Panc1 (cell line): ENCODE data around the gene ZCWPW2. TPM values are rescaled to one million over a fixed set of nuclear protein-coding genes. Genes with fewer than 3 reads are reported as not detected.

Experiments
- ATAC-seq: fragments of 200-7000 bp; cut with Tn5 transposase; 2 replicates; pipeline ENCODE4 v1.9.1; 2020; ENCODE audit warnings: mild to moderate bottlenecking, moderate library complexity
- BruUV-seq: library from RNA; stranded (reverse); fragments of 400-500 nt; replicated peaks from 2 replicates; lab custom pipeline; 2021; lab: Mats Ljungman, UMichigan
- CTCF ChIA-PET: fragments of 300-600 bp; sonication (Branson Sonifier 250); formaldehyde crosslinking; loops from one replicate; lab custom pipeline; 2022; ENCODE audit warnings: antibody characterized with exemption; lab: Charles Lee
- POLR2A ChIA-PET: fragments of 300-600 bp; sonication (Branson Sonifier 250); formaldehyde crosslinking; loops from one replicate; lab custom pipeline; 2022; ENCODE audit warnings: antibody characterized with exemption; lab: Charles Lee
- DNase-seq: peaks from one replicate; pipeline ENCODE4 v3.0.0-alpha.2; 2010; ENCODE audit warnings: low read depth, low spot score
- H3K27ac ChIP-seq: 2 replicates; pipeline ENCODE4 v1.5.1; 2011; ENCODE audit warnings: mild to moderate bottlenecking, low read length, inconsistent platforms
- H3K27me3 ChIP-seq: fragments of 200-500 bp; sonication (Bioruptor generic); 2 replicates; pipeline ENCODE4 v1.6.0; 2014; ENCODE audit warnings: low read length, inconsistent platforms; ENCODE audit not compliant: control insufficient read depth, insufficient read depth
- H3K36me3 ChIP-seq: fragments of 200-500 bp; sonication (Bioruptor generic); 2 replicates; pipeline ENCODE4 v1.5.1; 2014; ENCODE audit warnings: inconsistent platforms, mild to moderate bottlenecking, low read length, moderate library complexity; ENCODE audit not compliant: control insufficient read depth, insufficient read depth
- H3K4me1 ChIP-seq: 2 replicates; pipeline ENCODE4 v1.5.1; 2011; ENCODE audit warnings: inconsistent platforms, mild to moderate bottlenecking, low read length, moderate library complexity; ENCODE audit not compliant: control insufficient read depth, insufficient read depth
- H3K4me3 ChIP-seq, 2 experiments: 2 replicates each; pipeline ENCODE4 v1.5.1; 2011 to 2012; ENCODE audit warnings: low read depth in 2 of 2, low read length in 2 of 2, mild to moderate bottlenecking in 2 of 2, inconsistent platforms in 1 of 2, moderate library complexity in 1 of 2
- H3K9me3 ChIP-seq: fragments of 200-500 bp; sonication (Bioruptor generic); 2 replicates; pipeline ENCODE4 v1.5.1; 2014; ENCODE audit warnings: low read depth, mild to moderate bottlenecking, inconsistent platforms, low read length, moderate library complexity; ENCODE audit not compliant: control insufficient read depth, insufficient read depth
- POLR2AphosphoS5 ChIP-seq: IDR thresholded peaks from 2 replicates; pipeline ENCODE4 v1.6.1; 2012; ENCODE audit warnings: mild to moderate bottlenecking, low read depth, low read length, moderate library complexity
- SIN3A ChIP-seq: IDR thresholded peaks from 2 replicates; pipeline ENCODE4 v1.6.1; 2012; ENCODE audit warnings: low read depth, mild to moderate bottlenecking, low read length, moderate library complexity, borderline replicate concordance; ENCODE audit not compliant: insufficient read depth
- TCF7L2 ChIP-seq: IDR thresholded peaks from 2 replicates; pipeline ENCODE4 v1.6.1; 2011; ENCODE audit warnings: mild to moderate bottlenecking, low read depth, low read length, inconsistent platforms
- in situ Hi-C: cut with HindIII; loops from 2 replicates; pipeline ENCODE4 v1.10.0; 2016; ENCODE audit warnings: low sequenced_read_pairs, low pct_unique_long_range_greater_than_20kb
- intact Hi-C: fragments of 100-400 bp; cut with micrococcal nuclease; formaldehyde crosslinking; loops from one replicate; pipeline ENCODE4 v1.10.0; 2022; ENCODE audit not compliant: unreplicated experiment
- total RNA-seq: library from RNA; stranded (reverse); gene quantifications from one replicate; pipeline ENCODE4 v1.2.1, GENCODE V29; 2021; ENCODE audit not compliant: unreplicated experiment
- TF ChIP-seq, protein P1 (sequence below), 2 experiments: IDR thresholded peaks; 2 replicates each; pipeline ENCODE4 v1.6.1; 2011 to 2012; ENCODE audit warnings: low read depth in 2 of 2, control low read depth in 1 of 2, low read length in 1 of 2, mild to moderate bottlenecking in 1 of 2, moderate library complexity in 1 of 2; ENCODE audit not compliant: insufficient read depth in 1 of 2
- TF ChIP-seq, protein P2 (sequence below): fragments of 450-650 bp; IDR thresholded peaks from 2 replicates; pipeline ENCODE4 v1.5.1; 2017; ENCODE audit warnings: mild to moderate bottlenecking

ZCWPW2 gene
- total RNA-seq, 1 experiment from 2014 or later: 0.82 TPM

DNA sequence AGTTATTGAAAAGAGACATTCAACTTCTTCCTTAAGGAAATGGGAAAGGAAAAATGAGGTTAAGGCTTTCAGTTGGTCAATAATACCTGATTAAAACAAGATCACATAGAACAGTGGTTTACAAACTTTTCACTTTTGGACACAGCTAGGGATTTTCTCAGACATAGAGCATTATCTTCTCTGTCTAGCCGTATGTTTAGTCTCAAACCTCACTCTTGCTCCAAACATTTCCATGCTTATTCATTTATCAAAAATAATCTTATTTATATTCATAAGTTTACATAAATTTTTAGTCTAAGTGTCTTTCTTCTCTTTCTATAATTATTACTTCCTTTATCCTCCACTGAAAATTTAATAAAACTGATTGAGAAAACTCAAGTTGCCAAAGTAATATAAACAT, 114.3 kb downstream of the ZCWPW2 start:
- Histone ChIP-seq H3K27ac (no peak overlapping the region), H3K4me1 (no peaks in the 10 kb centered on the region), H3K36me3 (no peaks in the 10 kb centered on the region), H3K27me3 (no peaks in the 10 kb centered on the region), H3K9me3 (no peaks in the 10 kb centered on the region), H3K4me3 (no peak overlapping the region)
- ChIA-PET POLR2A (no interaction called here), CTCF (no interaction called here)
- no peak for DNase-seq
- no TSS peak for BruUV-seq
- in situ Hi-C loops: no loop called here
- TF ChIP-seq POLR2AphosphoS5 (no peak), TCF7L2 (no peak), SIN3A (no peak)
- TF ChIP-seq, protein P1, sequence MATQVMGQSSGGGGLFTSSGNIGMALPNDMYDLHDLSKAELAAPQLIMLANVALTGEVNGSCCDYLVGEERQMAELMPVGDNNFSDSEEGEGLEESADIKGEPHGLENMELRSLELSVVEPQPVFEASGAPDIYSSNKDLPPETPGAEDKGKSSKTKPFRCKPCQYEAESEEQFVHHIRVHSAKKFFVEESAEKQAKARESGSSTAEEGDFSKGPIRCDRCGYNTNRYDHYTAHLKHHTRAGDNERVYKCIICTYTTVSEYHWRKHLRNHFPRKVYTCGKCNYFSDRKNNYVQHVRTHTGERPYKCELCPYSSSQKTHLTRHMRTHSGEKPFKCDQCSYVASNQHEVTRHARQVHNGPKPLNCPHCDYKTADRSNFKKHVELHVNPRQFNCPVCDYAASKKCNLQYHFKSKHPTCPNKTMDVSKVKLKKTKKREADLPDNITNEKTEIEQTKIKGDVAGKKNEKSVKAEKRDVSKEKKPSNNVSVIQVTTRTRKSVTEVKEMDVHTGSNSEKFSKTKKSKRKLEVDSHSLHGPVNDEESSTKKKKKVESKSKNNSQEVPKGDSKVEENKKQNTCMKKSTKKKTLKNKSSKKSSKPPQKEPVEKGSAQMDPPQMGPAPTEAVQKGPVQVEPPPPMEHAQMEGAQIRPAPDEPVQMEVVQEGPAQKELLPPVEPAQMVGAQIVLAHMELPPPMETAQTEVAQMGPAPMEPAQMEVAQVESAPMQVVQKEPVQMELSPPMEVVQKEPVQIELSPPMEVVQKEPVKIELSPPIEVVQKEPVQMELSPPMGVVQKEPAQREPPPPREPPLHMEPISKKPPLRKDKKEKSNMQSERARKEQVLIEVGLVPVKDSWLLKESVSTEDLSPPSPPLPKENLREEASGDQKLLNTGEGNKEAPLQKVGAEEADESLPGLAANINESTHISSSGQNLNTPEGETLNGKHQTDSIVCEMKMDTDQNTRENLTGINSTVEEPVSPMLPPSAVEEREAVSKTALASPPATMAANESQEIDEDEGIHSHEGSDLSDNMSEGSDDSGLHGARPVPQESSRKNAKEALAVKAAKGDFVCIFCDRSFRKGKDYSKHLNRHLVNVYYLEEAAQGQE (IDR thresholded peaks at IDR 0.05; ENCODE audit: insufficient read depth in 1 of 2, low read depth in 2 of 2, low read length in 1 of 2): no peak
- TF ChIP-seq, protein P2, sequence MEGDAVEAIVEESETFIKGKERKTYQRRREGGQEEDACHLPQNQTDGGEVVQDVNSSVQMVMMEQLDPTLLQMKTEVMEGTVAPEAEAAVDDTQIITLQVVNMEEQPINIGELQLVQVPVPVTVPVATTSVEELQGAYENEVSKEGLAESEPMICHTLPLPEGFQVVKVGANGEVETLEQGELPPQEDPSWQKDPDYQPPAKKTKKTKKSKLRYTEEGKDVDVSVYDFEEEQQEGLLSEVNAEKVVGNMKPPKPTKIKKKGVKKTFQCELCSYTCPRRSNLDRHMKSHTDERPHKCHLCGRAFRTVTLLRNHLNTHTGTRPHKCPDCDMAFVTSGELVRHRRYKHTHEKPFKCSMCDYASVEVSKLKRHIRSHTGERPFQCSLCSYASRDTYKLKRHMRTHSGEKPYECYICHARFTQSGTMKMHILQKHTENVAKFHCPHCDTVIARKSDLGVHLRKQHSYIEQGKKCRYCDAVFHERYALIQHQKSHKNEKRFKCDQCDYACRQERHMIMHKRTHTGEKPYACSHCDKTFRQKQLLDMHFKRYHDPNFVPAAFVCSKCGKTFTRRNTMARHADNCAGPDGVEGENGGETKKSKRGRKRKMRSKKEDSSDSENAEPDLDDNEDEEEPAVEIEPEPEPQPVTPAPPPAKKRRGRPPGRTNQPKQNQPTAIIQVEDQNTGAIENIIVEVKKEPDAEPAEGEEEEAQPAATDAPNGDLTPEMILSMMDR: no peak
- intact Hi-C loops: no loop called here
- no peak for ATAC-seq

DNA sequence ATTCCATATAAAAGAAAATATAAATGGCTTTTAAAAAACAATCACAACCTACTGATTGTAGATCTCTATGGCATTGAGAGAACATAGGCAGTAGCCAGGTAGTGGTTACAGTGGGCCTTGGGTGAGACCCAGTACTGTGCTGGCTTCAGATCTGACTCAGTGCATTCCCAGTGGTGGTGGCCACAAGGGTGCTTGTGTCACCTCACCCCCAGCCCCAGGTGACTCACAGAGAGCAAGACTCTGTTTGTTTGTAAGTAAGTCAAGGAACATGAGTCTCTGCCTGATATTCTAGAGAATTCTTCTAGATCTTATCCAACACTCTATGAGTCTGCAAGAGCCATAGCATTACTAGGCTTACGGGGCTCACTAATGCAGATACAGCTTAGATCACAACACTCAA, 118.9 kb downstream of the ZCWPW2 start:
- no peak overlapping the region for H3K27ac ChIP-seq
- no TSS peak for BruUV-seq
- ChIA-PET CTCF (no interaction called here), POLR2A (no interaction called here)
- in situ Hi-C loops (no loop called here), intact Hi-C loops (no loop called here)
- H3K36me3 ChIP-seq: no peaks in the 10 kb centered on the region
- TF ChIP-seq POLR2AphosphoS5 (no peak), SIN3A (no peak)
- TF ChIP-seq, protein P1 (IDR thresholded peaks at IDR 0.05; ENCODE audit: insufficient read depth in 1 of 2, low read depth in 2 of 2, low read length in 1 of 2): no peak
- TF ChIP-seq, protein P2: no peak
- ATAC-seq (no peak), DNase-seq (no peak)
- H3K4me1 ChIP-seq: no peaks in the 10 kb centered on the region
- no peaks in the 10 kb centered on the region for H3K27me3 ChIP-seq
- no peaks in the 10 kb centered on the region for H3K9me3 ChIP-seq
- H3K4me3 ChIP-seq: no peak overlapping the region
